NCI-H82 treated with DMSO at 0.1 percent for 48 hours (cell line): ENCODE measurements around the gene RANBP3L.

Experiments
- DNase-seq: peaks from one replicate; lab custom pipeline; 2025; ENCODE audit not compliant: unreplicated experiment; lab: John Stamatoyannopoulos, UW

RANBP3L gene

GRCh38 chr5:36246036-36246800, 55.5 kb downstream of the RANBP3L start:
- DNase-seq: no peak

GRCh38 chr5:36244076-36244475, 57.6 kb downstream of the RANBP3L start:
- no peak for DNase-seq

- DNase-seq: no peak
Observed at GRCh38 chr5:36243653-36244052, 58.0 kb downstream of the RANBP3L start.

- no peak for DNase-seq
Observed at GRCh38 chr5:36242534-36243485, 58.9 kb downstream of the RANBP3L start.

- DNase-seq: peak; percentile 47
Observed at GRCh38 chr5:36241631-36242533, 59.8 kb downstream of the RANBP3L start, which contains the start of gene NADK2. Gene NADK2 (minus strand): TSS chr5:36241925. CDS start chr5:36241798, 127 bp downstream.

- DNase-seq: peak; percentile 3
Observed at GRCh38 chr5:36240779-36241630, 60.7 kb downstream of the RANBP3L start.

- DNase-seq: no peak
Observed at GRCh38 chr5:36239370-36240293, 62.1 kb downstream of the RANBP3L start.

GRCh38 chr5:36238502-36239295, 63.0 kb downstream of the RANBP3L start:
- no peak for DNase-seq

- peak; percentile 2 for DNase-seq
Observed at GRCh38 chr5:36237751-36238150, 64.0 kb downstream of the RANBP3L start.

GRCh38 chr5:36236801-36237200, 64.9 kb downstream of the RANBP3L start:
- no peak for DNase-seq

GRCh38 chr5:36232533-36232932, 69.2 kb downstream of the RANBP3L start:
- DNase-seq: no peak

- no peak for DNase-seq
Observed at GRCh38 chr5:36230151-36230790, 71.4 kb downstream of the RANBP3L start.

GRCh38 chr5:36228505-36228904, 73.2 kb downstream of the RANBP3L start:
- DNase-seq: no peak

GRCh38 chr5:36227046-36227445, 74.7 kb downstream of the RANBP3L start:
- no peak for DNase-seq

GRCh38 chr5:36222620-36223019, 79.1 kb downstream of the RANBP3L start:
- no peak for DNase-seq

- no peak for DNase-seq
Observed at GRCh38 chr5:36217988-36218387, 83.7 kb downstream of the RANBP3L start.

GRCh38 chr5:36217567-36217966, 84.1 kb downstream of the RANBP3L start:
- DNase-seq: no peak

GRCh38 chr5:36215910-36216309, 85.8 kb downstream of the RANBP3L start:
- no peak for DNase-seq
